PC-9 (cell line): ENCODE results near the gene JUP. TPM values are rescaled to one million over a fixed set of nuclear protein-coding genes. Genes with fewer than 3 reads are reported as not detected.

Source experiments
- BruUV-seq: library from RNA; stranded (reverse); fragments of 400-500 nt; replicated peaks from 2 replicates; lab custom pipeline; 2021; lab: Mats Ljungman, UMichigan
- CTCF ChIA-PET: fragments of 300-600 bp; sonication (Branson Sonifier 250); formaldehyde crosslinking; loops from one replicate; lab custom pipeline; 2022; ENCODE audit warnings: antibody characterized with exemption; lab: Charles Lee
- POLR2A ChIA-PET: fragments of 300-600 bp; sonication (Branson Sonifier 250); formaldehyde crosslinking; loops from one replicate; lab custom pipeline; 2022; ENCODE audit warnings: antibody characterized with exemption; ENCODE audit not compliant: unreplicated experiment; lab: Charles Lee
- DNase-seq, 2 experiments: peaks; one replicate each; pipeline versions ENCODE4 v3.0.0 to v3.0.0-alpha.2; 2015 to 2022; ENCODE audit warnings: mixed read lengths in 1 of 2
- H2AFZ ChIP-seq: fragments of 200-600 bp; sonication (generic); 2 replicates; pipeline ENCODE4 v1.8.1; 2017; ENCODE audit warnings: antibody characterized with exemption
- H3F3A ChIP-seq: fragments of 200-600 bp; sonication (generic); 2 replicates; pipeline ENCODE4 v1.8.1; 2017; ENCODE audit warnings: antibody characterized with exemption, mild to moderate bottlenecking, low read depth; ENCODE audit not compliant: insufficient read depth
- H3K27ac ChIP-seq: fragments of 200-600 bp; sonication (generic); 2 replicates; pipeline ENCODE4 v1.6.1; 2016; ENCODE audit warnings: mixed run types
- H3K27me3 ChIP-seq: fragments of 200-600 bp; sonication (generic); 2 replicates; pipeline ENCODE4 v1.6.1; 2016; ENCODE audit warnings: low read depth, mixed run types; ENCODE audit not compliant: insufficient read depth
- H3K36me3 ChIP-seq: fragments of 200-600 bp; sonication (generic); 2 replicates; pipeline ENCODE4 v1.6.1; 2016; ENCODE audit warnings: low read depth, mixed run types
- H3K4me1 ChIP-seq: fragments of 200-600 bp; sonication (generic); replicated peaks from 2 replicates; pipeline ENCODE4 v1.6.1; 2016; ENCODE audit warnings: mixed run types; ENCODE audit not compliant: insufficient read depth
- H3K4me2 ChIP-seq: fragments of 200-600 bp; sonication (generic); 2 replicates; pipeline ENCODE4 v1.6.1; 2017; ENCODE audit warnings: mixed run types
- H3K4me3 ChIP-seq: fragments of 200-600 bp; sonication (generic); 2 replicates; pipeline ENCODE4 v1.6.1; 2016; ENCODE audit warnings: mixed run types
- H3K79me2 ChIP-seq: fragments of 200-600 bp; sonication (generic); 2 replicates; pipeline ENCODE4 v1.6.1; 2017; ENCODE audit warnings: low read depth, mixed run types
- H3K9me2 ChIP-seq: fragments of 200-600 bp; sonication (generic); 2 replicates; pipeline ENCODE4 v1.8.1; 2017; ENCODE audit warnings: mild to moderate bottlenecking; ENCODE audit not compliant: insufficient read depth
- H3K9me3 ChIP-seq: fragments of 200-600 bp; sonication (generic); 2 replicates; pipeline ENCODE4 v1.8.1; 2016; ENCODE audit warnings: low read depth; ENCODE audit not compliant: insufficient read depth
- H4K20me1 ChIP-seq: fragments of 200-600 bp; sonication (generic); 2 replicates; pipeline ENCODE4 v1.8.1; 2017; ENCODE audit not compliant: insufficient read depth
- EZH2 ChIP-seq: fragments of 200-600 bp; sonication (generic); IDR thresholded peaks from 2 replicates; pipeline ENCODE4 v1.8.0; 2017; ENCODE audit warnings: antibody characterized with exemption, low read depth
- intact Hi-C: fragments of 100-400 bp; cut with micrococcal nuclease; formaldehyde crosslinking; loops from one replicate; pipeline ENCODE4 v1.10.0; 2022; ENCODE audit not compliant: unreplicated experiment
- total RNA-seq: library from RNA; stranded (reverse); gene quantifications from 2 replicates; pipeline ENCODE4 v1.2.3, GENCODE V29; 2021
- TF ChIP-seq, protein P1 (sequence below): fragments of 200-600 bp; sonication (generic); conservative IDR thresholded peaks from 2 replicates; pipeline ENCODE4 v1.6.1; 2017; ENCODE audit warnings: mixed run types, antibody characterized with exemption, mild to moderate bottlenecking, moderate library complexity

Gene JUP
- total RNA-seq, 1 experiment from 2014 or later: 259 TPM

GRCh38 chr17:41824086-41824485, 37.6 kb upstream of the JUP start:
- TF ChIP-seq EZH2: no peak
- TF ChIP-seq, protein P1, sequence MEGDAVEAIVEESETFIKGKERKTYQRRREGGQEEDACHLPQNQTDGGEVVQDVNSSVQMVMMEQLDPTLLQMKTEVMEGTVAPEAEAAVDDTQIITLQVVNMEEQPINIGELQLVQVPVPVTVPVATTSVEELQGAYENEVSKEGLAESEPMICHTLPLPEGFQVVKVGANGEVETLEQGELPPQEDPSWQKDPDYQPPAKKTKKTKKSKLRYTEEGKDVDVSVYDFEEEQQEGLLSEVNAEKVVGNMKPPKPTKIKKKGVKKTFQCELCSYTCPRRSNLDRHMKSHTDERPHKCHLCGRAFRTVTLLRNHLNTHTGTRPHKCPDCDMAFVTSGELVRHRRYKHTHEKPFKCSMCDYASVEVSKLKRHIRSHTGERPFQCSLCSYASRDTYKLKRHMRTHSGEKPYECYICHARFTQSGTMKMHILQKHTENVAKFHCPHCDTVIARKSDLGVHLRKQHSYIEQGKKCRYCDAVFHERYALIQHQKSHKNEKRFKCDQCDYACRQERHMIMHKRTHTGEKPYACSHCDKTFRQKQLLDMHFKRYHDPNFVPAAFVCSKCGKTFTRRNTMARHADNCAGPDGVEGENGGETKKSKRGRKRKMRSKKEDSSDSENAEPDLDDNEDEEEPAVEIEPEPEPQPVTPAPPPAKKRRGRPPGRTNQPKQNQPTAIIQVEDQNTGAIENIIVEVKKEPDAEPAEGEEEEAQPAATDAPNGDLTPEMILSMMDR: no peak
- Histone ChIP-seq H3K27ac (no peak overlapping the region), H3K36me3 (peaks cover 4% of the 10 kb centered on the region; the same call in 1 of the 2 replicates), H3F3A (no peaks in the 10 kb centered on the region; the same call in 1 of the 2 replicates), H3K4me3 (no peak overlapping the region), H3K4me1 (no peaks in the 10 kb centered on the region), H3K9me2 (no peaks in the 10 kb centered on the region), H3K9me3 (no peaks in the 10 kb centered on the region), H3K27me3 (no peaks in the 10 kb centered on the region), H2AFZ (no peak overlapping the region), H3K4me2 (no peak overlapping the region), H4K20me1 (no peaks in the 10 kb centered on the region), H3K79me2 (no peaks in the 10 kb centered on the region)
- no TSS peak for BruUV-seq
- intact Hi-C loops: no loop called here
- POLR2A ChIA-PET: interaction anchor here (0.6 kb wide), 1 partner anchor 78 kb away, joined by 3 read pairs; no protein-coding TSS in a partner anchor
- no peak for DNase-seq
- CTCF ChIA-PET: no interaction called here

GRCh38 chr17:41823580-41823979, 37.1 kb upstream of the JUP start:
- ChIA-PET POLR2A (interaction anchor here (0.6 kb wide), 1 partner anchor 79 kb away, joined by 3 read pairs; no protein-coding TSS in a partner anchor), CTCF (no interaction called here)

DNA sequence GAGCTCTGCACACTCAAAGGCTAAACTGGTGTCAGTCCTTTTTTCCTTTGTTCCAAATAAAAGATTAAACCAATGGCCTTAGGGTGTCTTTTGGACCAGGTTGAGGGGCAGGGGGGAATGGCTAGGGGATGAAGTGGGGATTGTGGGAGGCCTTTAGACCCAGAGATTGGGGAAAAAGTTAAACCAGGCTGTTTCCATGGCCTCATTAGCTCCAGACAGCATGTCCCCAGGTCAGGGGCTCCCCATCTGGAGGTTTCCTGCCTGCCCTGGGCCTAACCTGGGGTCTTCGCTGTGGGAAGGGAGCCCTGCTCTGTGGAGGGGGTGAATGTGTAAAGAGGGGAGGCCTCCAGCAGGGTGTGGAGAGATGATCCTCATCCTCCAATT, 36.6 kb upstream of the JUP start:
- Histone ChIP-seq H2AFZ (no peak overlapping the region), H3K79me2 (no peaks in the 10 kb centered on the region), H3K4me1 (no peaks in the 10 kb centered on the region), H3K4me2 (no peak overlapping the region), H3K27me3 (no peaks in the 10 kb centered on the region), H4K20me1 (no peaks in the 10 kb centered on the region), H3K9me2 (no peaks in the 10 kb centered on the region), H3K36me3 (no peaks in the 10 kb centered on the region), H3K9me3 (no peaks in the 10 kb centered on the region), H3K4me3 (no peak overlapping the region), H3F3A (no peaks in the 10 kb centered on the region; the same call in 1 of the 2 replicates), H3K27ac (no peak overlapping the region)
- BruUV-seq: no TSS peak
- TF ChIP-seq, protein P1: no peak
- no peak for TF ChIP-seq EZH2
- ChIA-PET CTCF (no interaction called here), POLR2A (no interaction called here)
- DNase-seq: no peak
- intact Hi-C loops: no loop called here

More at GRCh38 chr17:41823580-41823979, 37.1 kb upstream of the JUP start:
- intact Hi-C loops: no loop called here
- no peak for DNase-seq
- no peaks in the 10 kb centered on the region; the same call in 1 of the 2 replicates for H3F3A ChIP-seq
- TF ChIP-seq, protein P1: no peak
- TF ChIP-seq EZH2: no peak
- H3K9me2 ChIP-seq: no peaks in the 10 kb centered on the region
- no peaks in the 10 kb centered on the region for H3K4me1 ChIP-seq
- H3K27me3 ChIP-seq: no peaks in the 10 kb centered on the region
- H3K4me2 ChIP-seq: no peak overlapping the region
- peaks cover 2% of the 10 kb centered on the region; the same call in 1 of the 2 replicates for H3K36me3 ChIP-seq
- H4K20me1 ChIP-seq: no peaks in the 10 kb centered on the region
- H2AFZ ChIP-seq: no peak overlapping the region
- H3K79me2 ChIP-seq: no peaks in the 10 kb centered on the region
- no TSS peak for BruUV-seq
- no peaks in the 10 kb centered on the region for H3K9me3 ChIP-seq
- no peak overlapping the region for H3K27ac ChIP-seq
- no peak overlapping the region for H3K4me3 ChIP-seq
